Measurements from ENCODE around the gene LYPLA2. TPM values are rescaled to one million over a fixed set of nuclear protein-coding genes. Genes with fewer than 3 reads are reported as not detected.

The LYPLA2 gene
- total and polyA plus RNA-seq, 4 donors = 26.3 to 71.1 (median 43.2) TPM

DNA sequence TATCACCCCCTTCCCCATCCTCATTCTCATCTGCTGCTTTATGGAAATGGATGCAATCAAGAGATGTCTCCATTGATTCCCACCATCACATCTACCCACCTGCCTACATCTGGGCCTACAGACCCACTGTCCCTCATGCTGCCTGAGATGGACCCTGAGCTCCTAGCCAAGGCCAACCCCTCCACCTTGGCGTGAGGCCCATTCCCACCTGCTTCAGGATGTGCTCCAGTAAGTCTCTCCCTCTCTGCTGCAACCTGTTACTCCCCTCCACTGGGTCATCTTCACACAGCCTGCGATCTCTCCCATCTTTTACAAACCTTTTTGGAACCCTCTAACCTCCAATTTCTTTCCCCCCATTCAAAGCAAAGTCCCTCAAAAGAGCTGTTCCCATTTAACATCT is 14.1 kb downstream of the LYPLA2 start:
- H3K9me3 ChIP-seq (ENCODE audit: control insufficient read depth in 4 of 4, low read length in 3 of 4) = no peaks in the 10 kb centered on the region
- no peaks in the 10 kb centered on the region for H3K27me3 ChIP-seq (ENCODE audit: control insufficient read depth in 4 of 4, insufficient read depth in 4 of 4, low read length in 3 of 4)
- no peak for DNase-seq (ENCODE audit: low spot score)
- H3K4me3 ChIP-seq (ENCODE audit: low read depth in 1 of 3, low read length in 3 of 3) = no peak overlapping the region
- WGBS = 98% methylated on average over 2 of the region's 2 CpGs
- TF ChIP-seq SP1 (IDR thresholded peaks at IDR 0.05) (no peak), RAD21 (IDR thresholded peaks at IDR 0.05) (no peak), FOXA1 (IDR thresholded peaks at IDR 0.05) (no peak), GABPA (IDR thresholded peaks at IDR 0.05 in 1 of 2, conservative IDR thresholded peaks at IDR 0.05 in 1 of 2) (no peak), FOXA2 (IDR thresholded peaks at IDR 0.05) (no peak), HNF4G (IDR thresholded peaks at IDR 0.05) (no peak), JUND (IDR thresholded peaks at IDR 0.05) (no peak), RXRA (IDR thresholded peaks at IDR 0.05) (no peak)
- TF ChIP-seq, protein P1, sequence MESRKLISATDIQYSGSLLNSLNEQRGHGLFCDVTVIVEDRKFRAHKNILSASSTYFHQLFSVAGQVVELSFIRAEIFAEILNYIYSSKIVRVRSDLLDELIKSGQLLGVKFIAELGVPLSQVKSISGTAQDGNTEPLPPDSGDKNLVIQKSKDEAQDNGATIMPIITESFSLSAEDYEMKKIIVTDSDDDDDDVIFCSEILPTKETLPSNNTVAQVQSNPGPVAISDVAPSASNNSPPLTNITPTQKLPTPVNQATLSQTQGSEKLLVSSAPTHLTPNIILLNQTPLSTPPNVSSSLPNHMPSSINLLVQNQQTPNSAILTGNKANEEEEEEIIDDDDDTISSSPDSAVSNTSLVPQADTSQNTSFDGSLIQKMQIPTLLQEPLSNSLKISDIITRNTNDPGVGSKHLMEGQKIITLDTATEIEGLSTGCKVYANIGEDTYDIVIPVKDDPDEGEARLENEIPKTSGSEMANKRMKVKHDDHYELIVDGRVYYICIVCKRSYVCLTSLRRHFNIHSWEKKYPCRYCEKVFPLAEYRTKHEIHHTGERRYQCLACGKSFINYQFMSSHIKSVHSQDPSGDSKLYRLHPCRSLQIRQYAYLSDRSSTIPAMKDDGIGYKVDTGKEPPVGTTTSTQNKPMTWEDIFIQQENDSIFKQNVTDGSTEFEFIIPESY (IDR thresholded peaks at IDR 0.05) = no peak
- TF ChIP-seq, protein P2, sequence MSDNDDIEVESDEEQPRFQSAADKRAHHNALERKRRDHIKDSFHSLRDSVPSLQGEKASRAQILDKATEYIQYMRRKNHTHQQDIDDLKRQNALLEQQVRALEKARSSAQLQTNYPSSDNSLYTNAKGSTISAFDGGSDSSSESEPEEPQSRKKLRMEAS (IDR thresholded peaks at IDR 0.05) = no peak
- TF ChIP-seq, protein P3, sequence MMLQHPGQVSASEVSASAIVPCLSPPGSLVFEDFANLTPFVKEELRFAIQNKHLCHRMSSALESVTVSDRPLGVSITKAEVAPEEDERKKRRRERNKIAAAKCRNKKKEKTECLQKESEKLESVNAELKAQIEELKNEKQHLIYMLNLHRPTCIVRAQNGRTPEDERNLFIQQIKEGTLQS (IDR thresholded peaks at IDR 0.05) = no peak
- TF ChIP-seq, protein P4, sequence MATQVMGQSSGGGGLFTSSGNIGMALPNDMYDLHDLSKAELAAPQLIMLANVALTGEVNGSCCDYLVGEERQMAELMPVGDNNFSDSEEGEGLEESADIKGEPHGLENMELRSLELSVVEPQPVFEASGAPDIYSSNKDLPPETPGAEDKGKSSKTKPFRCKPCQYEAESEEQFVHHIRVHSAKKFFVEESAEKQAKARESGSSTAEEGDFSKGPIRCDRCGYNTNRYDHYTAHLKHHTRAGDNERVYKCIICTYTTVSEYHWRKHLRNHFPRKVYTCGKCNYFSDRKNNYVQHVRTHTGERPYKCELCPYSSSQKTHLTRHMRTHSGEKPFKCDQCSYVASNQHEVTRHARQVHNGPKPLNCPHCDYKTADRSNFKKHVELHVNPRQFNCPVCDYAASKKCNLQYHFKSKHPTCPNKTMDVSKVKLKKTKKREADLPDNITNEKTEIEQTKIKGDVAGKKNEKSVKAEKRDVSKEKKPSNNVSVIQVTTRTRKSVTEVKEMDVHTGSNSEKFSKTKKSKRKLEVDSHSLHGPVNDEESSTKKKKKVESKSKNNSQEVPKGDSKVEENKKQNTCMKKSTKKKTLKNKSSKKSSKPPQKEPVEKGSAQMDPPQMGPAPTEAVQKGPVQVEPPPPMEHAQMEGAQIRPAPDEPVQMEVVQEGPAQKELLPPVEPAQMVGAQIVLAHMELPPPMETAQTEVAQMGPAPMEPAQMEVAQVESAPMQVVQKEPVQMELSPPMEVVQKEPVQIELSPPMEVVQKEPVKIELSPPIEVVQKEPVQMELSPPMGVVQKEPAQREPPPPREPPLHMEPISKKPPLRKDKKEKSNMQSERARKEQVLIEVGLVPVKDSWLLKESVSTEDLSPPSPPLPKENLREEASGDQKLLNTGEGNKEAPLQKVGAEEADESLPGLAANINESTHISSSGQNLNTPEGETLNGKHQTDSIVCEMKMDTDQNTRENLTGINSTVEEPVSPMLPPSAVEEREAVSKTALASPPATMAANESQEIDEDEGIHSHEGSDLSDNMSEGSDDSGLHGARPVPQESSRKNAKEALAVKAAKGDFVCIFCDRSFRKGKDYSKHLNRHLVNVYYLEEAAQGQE (IDR thresholded peaks at IDR 0.05) = no peak
- no peak overlapping the region for H3K27ac ChIP-seq (ENCODE audit: low read depth in 1 of 2, low read length in 2 of 2)
- peaks cover 0 to 34% (median 29%) of the 10 kb centered on the region in 4 donors for H3K4me1 ChIP-seq (ENCODE audit: control insufficient read depth in 4 of 4, insufficient read depth in 4 of 4, low read length in 3 of 4)
- peaks cover 0 to 25% (median 11%) of the 10 kb centered on the region in 4 donors for H3K36me3 ChIP-seq (ENCODE audit: control insufficient read depth in 4 of 4, insufficient read depth in 3 of 4, low read depth in 1 of 4, low read length in 3 of 4)
- H3K9ac ChIP-seq (ENCODE audit: low read depth in 1 of 2, low read length in 2 of 2) = no peak overlapping the region

DNA sequence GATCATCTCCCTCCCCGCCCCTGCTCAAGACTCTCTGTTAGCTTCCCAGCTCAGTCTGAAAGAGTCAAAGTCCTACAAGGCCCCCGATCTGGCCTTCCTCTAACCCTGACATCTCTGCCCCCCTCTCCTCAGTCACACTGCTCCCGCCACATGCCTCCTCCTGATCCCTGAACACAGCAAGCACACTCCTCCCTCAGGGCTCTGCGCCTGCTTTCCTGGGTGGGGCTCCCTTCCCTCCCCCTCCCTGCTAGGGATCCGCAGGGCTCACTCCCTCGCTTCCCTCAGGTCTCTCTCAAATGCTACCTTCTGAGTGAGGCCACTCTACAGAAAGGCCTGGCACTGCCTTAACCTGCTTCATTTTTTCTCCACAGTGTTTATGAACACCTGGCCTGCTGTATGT is 15.3 kb downstream of the LYPLA2 start:
- peaks cover 0 to 44% (median 37%) of the 10 kb centered on the region in 4 donors for H3K4me1 ChIP-seq (ENCODE audit: control insufficient read depth in 4 of 4, insufficient read depth in 4 of 4, low read length in 3 of 4)
- no peaks in the 10 kb centered on the region for H3K27me3 ChIP-seq (ENCODE audit: control insufficient read depth in 4 of 4, insufficient read depth in 4 of 4, low read length in 3 of 4)
- H3K9me3 ChIP-seq (ENCODE audit: control insufficient read depth in 4 of 4, low read length in 3 of 4) = no peaks in the 10 kb centered on the region
- H3K27ac ChIP-seq (ENCODE audit: low read depth in 1 of 2, low read length in 2 of 2) = no peak overlapping the region
- H3K4me3 ChIP-seq (ENCODE audit: low read depth in 1 of 3, low read length in 3 of 3) = no peak overlapping the region
- H3K9ac ChIP-seq (ENCODE audit: low read depth in 1 of 2, low read length in 2 of 2) = no peak overlapping the region
- WGBS = 83% methylated on average over 6 of the region's 6 CpGs
- no peak for DNase-seq (ENCODE audit: low spot score)
- H3K36me3 ChIP-seq (ENCODE audit: control insufficient read depth in 4 of 4, insufficient read depth in 3 of 4, low read depth in 1 of 4, low read length in 3 of 4) = peaks cover 0 to 25% (median 11%) of the 10 kb centered on the region in 4 donors
- no peak for TF ChIP-seq SP1 (IDR thresholded peaks at IDR 0.05)
- no peak for TF ChIP-seq TAF1 (conservative IDR thresholded peaks at IDR 0.05)
- TF ChIP-seq, protein P4 (IDR thresholded peaks at IDR 0.05) = no peak
- TF ChIP-seq RXRA (IDR thresholded peaks at IDR 0.05) = no peak
- no peak for TF ChIP-seq FOXA1 (IDR thresholded peaks at IDR 0.05)
- no peak for TF ChIP-seq YY1 (IDR thresholded peaks at IDR 0.05)
- TF ChIP-seq, protein P2 (IDR thresholded peaks at IDR 0.05) = no peak
- no peak for TF ChIP-seq RAD21 (IDR thresholded peaks at IDR 0.05)
- no peak for TF ChIP-seq EGR1 (IDR thresholded peaks at IDR 0.05; ENCODE audit: low read depth in 2 of 2)
- no peak for TF ChIP-seq JUND (IDR thresholded peaks at IDR 0.05)
- TF ChIP-seq HNF4G (IDR thresholded peaks at IDR 0.05) = no peak
- TF ChIP-seq, protein P5, sequence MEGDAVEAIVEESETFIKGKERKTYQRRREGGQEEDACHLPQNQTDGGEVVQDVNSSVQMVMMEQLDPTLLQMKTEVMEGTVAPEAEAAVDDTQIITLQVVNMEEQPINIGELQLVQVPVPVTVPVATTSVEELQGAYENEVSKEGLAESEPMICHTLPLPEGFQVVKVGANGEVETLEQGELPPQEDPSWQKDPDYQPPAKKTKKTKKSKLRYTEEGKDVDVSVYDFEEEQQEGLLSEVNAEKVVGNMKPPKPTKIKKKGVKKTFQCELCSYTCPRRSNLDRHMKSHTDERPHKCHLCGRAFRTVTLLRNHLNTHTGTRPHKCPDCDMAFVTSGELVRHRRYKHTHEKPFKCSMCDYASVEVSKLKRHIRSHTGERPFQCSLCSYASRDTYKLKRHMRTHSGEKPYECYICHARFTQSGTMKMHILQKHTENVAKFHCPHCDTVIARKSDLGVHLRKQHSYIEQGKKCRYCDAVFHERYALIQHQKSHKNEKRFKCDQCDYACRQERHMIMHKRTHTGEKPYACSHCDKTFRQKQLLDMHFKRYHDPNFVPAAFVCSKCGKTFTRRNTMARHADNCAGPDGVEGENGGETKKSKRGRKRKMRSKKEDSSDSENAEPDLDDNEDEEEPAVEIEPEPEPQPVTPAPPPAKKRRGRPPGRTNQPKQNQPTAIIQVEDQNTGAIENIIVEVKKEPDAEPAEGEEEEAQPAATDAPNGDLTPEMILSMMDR (IDR thresholded peaks at IDR 0.05; ENCODE audit: low read depth, low read length, missing input control) = no peak
- TF ChIP-seq, protein P3 (IDR thresholded peaks at IDR 0.05) = no peak
- TF ChIP-seq GABPA (IDR thresholded peaks at IDR 0.05 in 1 of 2, conservative IDR thresholded peaks at IDR 0.05 in 1 of 2) = no peak
- TF ChIP-seq FOXA2 (IDR thresholded peaks at IDR 0.05) = no peak
- no peak for TF ChIP-seq NR2F2 (IDR thresholded peaks at IDR 0.05)

Data from liver (tissue), 9 donors.